SK-N-SH (cell line): ENCODE results near the gene USP22. TPM values are rescaled to one million over a fixed set of nuclear protein-coding genes. Genes with fewer than 3 reads are reported as not detected.

Experiments
- CTCF ChIA-PET: fragments of 300-600, 350-600 bp; formaldehyde crosslinking; extraction: SDS; loops from one replicate; lab custom pipeline; 2021; lab: Yijun Ruan, JAX
- POLR2A ChIA-PET: fragments of 350-600 bp; sonication (Branson Sonifier 250); formaldehyde crosslinking; extraction: SDS; loops from one replicate; lab custom pipeline; 2020; ENCODE audit warnings: antibody characterized with exemption, inconsistent platforms; lab: Yijun Ruan, JAX
- DNase-seq: peaks from one replicate; pipeline ENCODE4 v3.0.0; 2012
- H2AFZ ChIP-seq: fragments of 200-600 bp; sonication (generic); 2 replicates; pipeline ENCODE4 v1.8.1; 2016; ENCODE audit warnings: antibody characterized with exemption, mild to moderate bottlenecking, low read depth
- H3F3A ChIP-seq: fragments of 200-600 bp; sonication (generic); replicated peaks from 2 replicates; pipeline ENCODE3; 2016; ENCODE audit warnings: antibody characterized with exemption, mild to moderate bottlenecking; ENCODE audit not compliant: insufficient read depth
- H3K27ac ChIP-seq, 2 experiments: fragments of 200-500 bp in 1 of 2; fragments of 200-600 bp in 1 of 2; sonication (Bioruptor generic) in 1 of 2; sonication (generic), shearing (Covaris generic) in 1 of 2; 2 replicates each; pipeline versions ENCODE4 v1.5.1 to v1.6.1; 2014 to 2016; ENCODE audit warnings: low read depth in 2 of 2, inconsistent platforms in 1 of 2, low read length in 1 of 2, mild to moderate bottlenecking in 1 of 2, mixed read lengths in 1 of 2
- H3K27me3 ChIP-seq: fragments of 200-600 bp; sonication (generic), shearing (Covaris generic); 2 replicates; pipeline ENCODE4 v1.6.1; 2016; ENCODE audit warnings: mixed run types; ENCODE audit not compliant: insufficient read depth
- H3K36me3 ChIP-seq, 2 experiments: fragments of 200-500 bp in 1 of 2; fragments of 200-600 bp in 1 of 2; sonication (Bioruptor generic) in 1 of 2; sonication (generic) in 1 of 2; replicated peaks in 1 of 2; 2 replicates each; pipeline versions ENCODE3 to v1.5.1; 2014 to 2016; ENCODE audit warnings: low read length in 1 of 2, mild to moderate bottlenecking in 1 of 2; ENCODE audit not compliant: insufficient read depth in 2 of 2, control insufficient read depth in 1 of 2
- H3K4me1 ChIP-seq, 2 experiments: fragments of 200-500 bp in 1 of 2; fragments of 200-600 bp in 1 of 2; sonication (Bioruptor generic) in 1 of 2; sonication (generic), shearing (Covaris generic) in 1 of 2; 2 replicates each; pipeline versions ENCODE4 v1.5.1 to v1.6.1; 2014 to 2016; ENCODE audit warnings: low read depth in 1 of 2, low read length in 1 of 2, mixed run types in 1 of 2; ENCODE audit not compliant: insufficient read depth in 2 of 2, control insufficient read depth in 1 of 2
- H3K4me2 ChIP-seq: fragments of 200-600 bp; sonication (generic), shearing (Covaris generic); 2 replicates; pipeline ENCODE4 v1.6.1; 2017; ENCODE audit warnings: mixed run types
- H3K4me3 ChIP-seq, 2 experiments: fragments of 200-500 bp in 1 of 2; fragments of 200-600 bp in 1 of 2; sonication (Bioruptor generic) in 1 of 2; sonication (generic), shearing (Covaris generic) in 1 of 2; 2 replicates each; pipeline versions ENCODE4 v1.5.1 to v1.8.1; 2014 to 2016; ENCODE audit warnings: low read depth in 2 of 2, inconsistent platforms in 1 of 2, low read length in 1 of 2, mild to moderate bottlenecking in 1 of 2, mixed read lengths in 1 of 2, moderate library complexity in 1 of 2
- H3K79me2 ChIP-seq: fragments of 200-600 bp; sonication (generic); 2 replicates; pipeline ENCODE4 v1.8.1; 2017; ENCODE audit warnings: mild to moderate bottlenecking; ENCODE audit not compliant: insufficient read depth
- H3K9ac ChIP-seq: fragments of 200-600 bp; sonication (generic); 2 replicates; pipeline ENCODE4 v1.6.1; 2017; ENCODE audit warnings: mixed run types
- H3K9me2 ChIP-seq: fragments of 200-600 bp; sonication (generic); 2 replicates; pipeline ENCODE4 v1.6.1; 2017; ENCODE audit warnings: mixed run types
- H3K9me3 ChIP-seq: fragments of 200-600 bp; sonication (generic); 2 replicates; pipeline ENCODE4 v1.6.1; 2017; ENCODE audit warnings: mixed run types, mild to moderate bottlenecking, moderate library complexity
- H4K20me1 ChIP-seq: fragments of 200-600 bp; sonication (generic); 2 replicates; pipeline ENCODE4 v1.6.1; 2017; ENCODE audit warnings: mild to moderate bottlenecking, mixed run types; ENCODE audit not compliant: insufficient read depth
- CHD2 ChIP-seq: fragments of 150-350 bp; IDR thresholded peaks from 2 replicates; pipeline ENCODE4 v1.6.1; 2018; ENCODE audit warnings: low read length; ENCODE audit not compliant: partially characterized antibody
- ELF1 ChIP-seq: IDR thresholded peaks from 2 replicates; pipeline ENCODE4 v1.4.0; 2012
- EP300 ChIP-seq, 2 experiments: IDR thresholded peaks; 2 replicates each; pipeline versions ENCODE4 v1.4.0 to v1.6.1; 2012; ENCODE audit warnings: borderline replicate concordance in 1 of 2, low read depth in 1 of 2, low read length in 1 of 2
- EZH2phosphoT487 ChIP-seq: fragments of 200-600 bp; sonication (generic); IDR thresholded peaks from 2 replicates; pipeline ENCODE4 v1.6.1; 2017; ENCODE audit warnings: low read depth, mixed run types, mild to moderate bottlenecking, antibody characterized with exemption, moderate library complexity, borderline replicate concordance
- FOXJ3 ChIP-seq: sonication (generic); formaldehyde crosslinking; IDR thresholded peaks from 2 replicates; pipeline ENCODE4 v1.5.1; 2020; ENCODE audit warnings: mild to moderate bottlenecking, missing genetic modification reagents
- FOXM1 ChIP-seq: IDR thresholded peaks from 2 replicates; pipeline ENCODE4 v1.4.0; 2012; ENCODE audit warnings: low read depth, mild to moderate bottlenecking
- GABPA ChIP-seq: IDR thresholded peaks from 2 replicates; pipeline ENCODE4 v1.4.0; 2012; ENCODE audit warnings: low read depth, mild to moderate bottlenecking
- GATA2 ChIP-seq: sonication (generic); formaldehyde crosslinking; IDR thresholded peaks from 2 replicates; pipeline ENCODE4 v1.5.0; 2020; ENCODE audit warnings: mild to moderate bottlenecking, missing genetic modification reagents
- JUND ChIP-seq: IDR thresholded peaks from 2 replicates; pipeline ENCODE4 v1.4.0; 2012
- MXI1 ChIP-seq: IDR thresholded peaks from 2 replicates; pipeline ENCODE4 v1.6.1; 2012; ENCODE audit warnings: mild to moderate bottlenecking, low read depth, low read length, improper control_type of control experiment
- NFIC ChIP-seq: IDR thresholded peaks from 2 replicates; pipeline ENCODE4 v1.4.0; 2012; ENCODE audit warnings: borderline replicate concordance
- NRF1 ChIP-seq: IDR thresholded peaks from 2 replicates; pipeline ENCODE4 v1.6.1; 2012; ENCODE audit warnings: low read depth, mild to moderate bottlenecking, low read length
- RCOR1 ChIP-seq: fragments of 150-350 bp; IDR thresholded peaks from 2 replicates; pipeline ENCODE4 v1.6.1; 2017; ENCODE audit warnings: antibody characterized with exemption, low read length
- RXRA ChIP-seq: IDR thresholded peaks from 2 replicates; pipeline ENCODE4 v1.4.0; 2012; ENCODE audit warnings: low read depth, mild to moderate bottlenecking, borderline replicate concordance
- SIN3A ChIP-seq: IDR thresholded peaks from 2 replicates; pipeline ENCODE4 v1.6.1; 2012; ENCODE audit warnings: low read depth, mild to moderate bottlenecking, low read length, moderate library complexity, borderline replicate concordance
- SMC3 ChIP-seq: IDR thresholded peaks from 2 replicates; pipeline ENCODE4 v1.6.1; 2012; ENCODE audit warnings: low read depth, low read length, improper control_type of control experiment
- TAF1 ChIP-seq: IDR thresholded peaks from 2 replicates; pipeline ENCODE4 v1.6.1; 2012; ENCODE audit warnings: low read depth, mild to moderate bottlenecking, low read length, moderate library complexity, borderline replicate concordance
- TCF12 ChIP-seq: IDR thresholded peaks from 2 replicates; pipeline ENCODE4 v1.4.0; 2012
- TEAD4 ChIP-seq: IDR thresholded peaks from 2 replicates; pipeline ENCODE4 v1.4.0; 2012; ENCODE audit warnings: mild to moderate bottlenecking, borderline replicate concordance; ENCODE audit not compliant: insufficient read depth
- YY1 ChIP-seq: IDR thresholded peaks from 2 replicates; pipeline ENCODE4 v1.4.0; 2012; ENCODE audit warnings: low read depth, mild to moderate bottlenecking
- WGBS: methylation state at CpG from one replicate; pipeline ENCODE4 v1.1.6; 2017; ENCODE audit warnings: low lambda C conversion rate; 5-methylcytosine and 5-hydroxymethylcytosine counted together
- polyA plus RNA-seq, 3 experiments: library from polyadenylated mRNA; depleted of rRNA; stranded (reverse); fragments of >200 nt; gene quantifications; 2 replicates each; pipeline ENCODE4 v1.2.3, GENCODE V29; 2012
- TF ChIP-seq, protein P1 (sequence below): IDR thresholded peaks from 2 replicates; pipeline ENCODE4 v1.4.0; 2012; ENCODE audit warnings: low read depth
- TF ChIP-seq, protein P2 (sequence below): IDR thresholded peaks from 2 replicates; pipeline ENCODE4 v1.6.1; 2012; ENCODE audit warnings: mild to moderate bottlenecking, low read depth, low read length, moderate library complexity
- TF ChIP-seq, protein P3 (sequence below): fragments of 200-600 bp; sonication (generic); IDR thresholded peaks from 2 replicates; pipeline ENCODE4 v1.6.1; 2017; ENCODE audit warnings: antibody characterized with exemption, mild to moderate bottlenecking, moderate library complexity
- TF ChIP-seq, protein P4 (sequence below): IDR thresholded peaks from 2 replicates; pipeline ENCODE4; 2012
- TF ChIP-seq, protein P5 (sequence below): IDR thresholded peaks from 2 replicates; pipeline ENCODE4 v1.4.0; 2012; ENCODE audit warnings: low read depth, borderline replicate concordance

Gene USP22
- polyA plus RNA-seq, 1 of the 3 experiments (the other 2 are of a cell fraction), result 142 TPM

DNA sequence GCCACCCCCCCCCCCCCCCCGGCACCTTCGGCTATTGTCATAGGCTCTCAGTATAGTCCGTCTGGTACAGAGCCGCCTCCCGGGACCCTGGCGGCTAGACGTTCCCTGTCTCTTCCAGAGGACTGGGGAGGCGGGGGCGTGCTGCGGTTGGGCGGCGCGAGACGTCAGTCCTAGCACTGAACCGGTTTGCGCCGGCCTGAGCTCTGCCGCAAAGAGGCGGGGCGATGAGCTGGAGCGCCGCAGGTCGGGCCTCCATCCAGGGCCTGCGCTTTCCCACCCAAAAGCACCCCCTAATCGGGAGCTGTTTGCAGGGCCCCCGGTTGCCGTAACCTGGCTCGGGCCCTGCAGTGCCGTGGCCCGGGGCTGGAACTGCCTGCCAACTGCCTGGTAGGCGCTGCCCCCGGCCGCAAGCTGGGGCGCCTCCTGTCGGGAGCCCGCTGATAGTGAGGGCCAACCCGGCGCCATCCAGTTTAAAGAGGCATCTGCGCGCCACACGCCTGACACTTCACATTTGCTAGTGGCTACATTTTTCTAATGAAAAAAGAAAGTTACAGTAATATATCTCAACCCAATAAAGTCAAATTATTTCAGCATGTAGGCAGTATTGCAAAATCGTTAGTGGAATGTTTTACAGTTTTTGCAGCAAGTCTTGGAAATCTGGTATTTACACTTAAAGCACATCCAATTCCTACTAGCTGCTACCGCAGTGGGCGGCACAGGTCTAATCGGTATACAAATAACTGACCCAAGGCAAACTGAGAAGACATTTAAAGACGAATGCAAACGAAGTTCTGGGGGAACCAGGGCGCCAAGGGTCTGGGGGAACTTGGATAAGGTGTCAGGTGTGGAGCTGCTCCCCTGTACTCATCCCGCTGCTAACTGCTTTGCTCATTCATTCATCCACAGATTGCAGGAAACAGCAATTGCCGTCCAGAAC lies 753 bp upstream of the USP22 start:
- Histone ChIP-seq H4K20me1 (peaks cover 36% of the 10 kb centered on the region), H2AFZ (peak overlapping the region; percentile 91), H3K4me1 (peaks cover 10% of the 10 kb centered on the region in 2 experiments; a peak in 3 of 4 replicates), H3K9me2 (no peaks in the 10 kb centered on the region), H3K9ac (peak overlapping the region; percentile 85), H3F3A (peaks cover 17% of the 10 kb centered on the region), H3K27me3 (no peaks in the 10 kb centered on the region), H3K9me3 (no peaks in the 10 kb centered on the region; the same call in 1 of the 2 replicates), H3K4me3 (peak overlapping the region; percentile 59 to 71), H3K27ac (peak overlapping the region; percentile 90 to 97), H3K4me2 (peak overlapping the region; percentile 78), H3K79me2 (peaks cover 40% of the 10 kb centered on the region), H3K36me3 (peaks cover 2 to 7% of the 10 kb centered on the region in 2 experiments)
- ChIA-PET POLR2A (interaction anchor here (0.6 to 3.9 kb wide), 12 partner anchors 8 to 509 kb away, joined by 3 to 35 read pairs (median 3); no protein-coding TSS in a partner anchor), CTCF (interaction anchor here (0.9 to 3.4 kb wide), 16 partner anchors 9 to 468 kb away, joined by 3 to 23 read pairs (median 4); partner anchors contain the start of gene NATD1)
- WGBS, result 3% methylated on average over 32 of the region's 50 CpGs
- no peak for DNase-seq
- no peak for TF ChIP-seq GABPA
- no peak for TF ChIP-seq GATA2
- no peak for TF ChIP-seq EZH2phosphoT487
- peak; percentile 28; the same call in 1 of the 2 replicates for TF ChIP-seq FOXM1
- TF ChIP-seq FOXJ3 (CRISPR knock-in tag), result no peak
- TF ChIP-seq, protein P1, sequence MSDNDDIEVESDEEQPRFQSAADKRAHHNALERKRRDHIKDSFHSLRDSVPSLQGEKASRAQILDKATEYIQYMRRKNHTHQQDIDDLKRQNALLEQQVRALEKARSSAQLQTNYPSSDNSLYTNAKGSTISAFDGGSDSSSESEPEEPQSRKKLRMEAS, result peak; percentile 37; the same call in 1 of the 2 replicates
- TF ChIP-seq SMC3, result no peak; the same call in 1 of the 2 replicates
- no peak for TF ChIP-seq SIN3A
- TF ChIP-seq, protein P2, sequence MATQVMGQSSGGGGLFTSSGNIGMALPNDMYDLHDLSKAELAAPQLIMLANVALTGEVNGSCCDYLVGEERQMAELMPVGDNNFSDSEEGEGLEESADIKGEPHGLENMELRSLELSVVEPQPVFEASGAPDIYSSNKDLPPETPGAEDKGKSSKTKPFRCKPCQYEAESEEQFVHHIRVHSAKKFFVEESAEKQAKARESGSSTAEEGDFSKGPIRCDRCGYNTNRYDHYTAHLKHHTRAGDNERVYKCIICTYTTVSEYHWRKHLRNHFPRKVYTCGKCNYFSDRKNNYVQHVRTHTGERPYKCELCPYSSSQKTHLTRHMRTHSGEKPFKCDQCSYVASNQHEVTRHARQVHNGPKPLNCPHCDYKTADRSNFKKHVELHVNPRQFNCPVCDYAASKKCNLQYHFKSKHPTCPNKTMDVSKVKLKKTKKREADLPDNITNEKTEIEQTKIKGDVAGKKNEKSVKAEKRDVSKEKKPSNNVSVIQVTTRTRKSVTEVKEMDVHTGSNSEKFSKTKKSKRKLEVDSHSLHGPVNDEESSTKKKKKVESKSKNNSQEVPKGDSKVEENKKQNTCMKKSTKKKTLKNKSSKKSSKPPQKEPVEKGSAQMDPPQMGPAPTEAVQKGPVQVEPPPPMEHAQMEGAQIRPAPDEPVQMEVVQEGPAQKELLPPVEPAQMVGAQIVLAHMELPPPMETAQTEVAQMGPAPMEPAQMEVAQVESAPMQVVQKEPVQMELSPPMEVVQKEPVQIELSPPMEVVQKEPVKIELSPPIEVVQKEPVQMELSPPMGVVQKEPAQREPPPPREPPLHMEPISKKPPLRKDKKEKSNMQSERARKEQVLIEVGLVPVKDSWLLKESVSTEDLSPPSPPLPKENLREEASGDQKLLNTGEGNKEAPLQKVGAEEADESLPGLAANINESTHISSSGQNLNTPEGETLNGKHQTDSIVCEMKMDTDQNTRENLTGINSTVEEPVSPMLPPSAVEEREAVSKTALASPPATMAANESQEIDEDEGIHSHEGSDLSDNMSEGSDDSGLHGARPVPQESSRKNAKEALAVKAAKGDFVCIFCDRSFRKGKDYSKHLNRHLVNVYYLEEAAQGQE, result 0 out of 2 replicates have a peak, but pooled peaks have one; percentile 36
- TF ChIP-seq RXRA, result no peak
- no peak for TF ChIP-seq RCOR1
- 0 out of 2 replicates have a peak, but pooled peaks have one; percentile 25 for TF ChIP-seq TCF12
- TF ChIP-seq, protein P3, sequence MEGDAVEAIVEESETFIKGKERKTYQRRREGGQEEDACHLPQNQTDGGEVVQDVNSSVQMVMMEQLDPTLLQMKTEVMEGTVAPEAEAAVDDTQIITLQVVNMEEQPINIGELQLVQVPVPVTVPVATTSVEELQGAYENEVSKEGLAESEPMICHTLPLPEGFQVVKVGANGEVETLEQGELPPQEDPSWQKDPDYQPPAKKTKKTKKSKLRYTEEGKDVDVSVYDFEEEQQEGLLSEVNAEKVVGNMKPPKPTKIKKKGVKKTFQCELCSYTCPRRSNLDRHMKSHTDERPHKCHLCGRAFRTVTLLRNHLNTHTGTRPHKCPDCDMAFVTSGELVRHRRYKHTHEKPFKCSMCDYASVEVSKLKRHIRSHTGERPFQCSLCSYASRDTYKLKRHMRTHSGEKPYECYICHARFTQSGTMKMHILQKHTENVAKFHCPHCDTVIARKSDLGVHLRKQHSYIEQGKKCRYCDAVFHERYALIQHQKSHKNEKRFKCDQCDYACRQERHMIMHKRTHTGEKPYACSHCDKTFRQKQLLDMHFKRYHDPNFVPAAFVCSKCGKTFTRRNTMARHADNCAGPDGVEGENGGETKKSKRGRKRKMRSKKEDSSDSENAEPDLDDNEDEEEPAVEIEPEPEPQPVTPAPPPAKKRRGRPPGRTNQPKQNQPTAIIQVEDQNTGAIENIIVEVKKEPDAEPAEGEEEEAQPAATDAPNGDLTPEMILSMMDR, result peak; percentile 89
- TF ChIP-seq TAF1, result peak; percentile 39; the same call in 1 of the 2 replicates
- TF ChIP-seq TEAD4, result peak; percentile 31; the same call in 1 of the 2 replicates
- 0 out of 2 replicates have a peak, but pooled peaks have one; percentile 47 for TF ChIP-seq NFIC
- 0 out of 2 replicates have a peak, but pooled peaks have one; percentile 7 for TF ChIP-seq NRF1
- no peak for TF ChIP-seq JUND
- peak; percentile 47; the same call in 1 of the 2 replicates for TF ChIP-seq YY1
- TF ChIP-seq MXI1, result no peak; the same call in 1 of the 2 replicates
- TF ChIP-seq CHD2, result peak; percentile 15
- TF ChIP-seq EP300 (IDR thresholded peaks at IDR 0.05; ENCODE audit: borderline replicate concordance in 1 of 2, low read depth in 1 of 2, low read length in 1 of 2), result no peak
- TF ChIP-seq, protein P4, sequence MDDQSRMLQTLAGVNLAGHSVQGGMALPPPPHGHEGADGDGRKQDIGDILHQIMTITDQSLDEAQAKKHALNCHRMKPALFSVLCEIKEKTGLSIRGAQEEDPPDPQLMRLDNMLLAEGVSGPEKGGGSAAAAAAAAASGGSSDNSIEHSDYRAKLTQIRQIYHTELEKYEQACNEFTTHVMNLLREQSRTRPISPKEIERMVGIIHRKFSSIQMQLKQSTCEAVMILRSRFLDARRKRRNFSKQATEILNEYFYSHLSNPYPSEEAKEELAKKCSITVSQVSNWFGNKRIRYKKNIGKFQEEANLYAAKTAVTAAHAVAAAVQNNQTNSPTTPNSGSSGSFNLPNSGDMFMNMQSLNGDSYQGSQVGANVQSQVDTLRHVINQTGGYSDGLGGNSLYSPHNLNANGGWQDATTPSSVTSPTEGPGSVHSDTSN, result peak; percentile 85
- TF ChIP-seq, protein P5, sequence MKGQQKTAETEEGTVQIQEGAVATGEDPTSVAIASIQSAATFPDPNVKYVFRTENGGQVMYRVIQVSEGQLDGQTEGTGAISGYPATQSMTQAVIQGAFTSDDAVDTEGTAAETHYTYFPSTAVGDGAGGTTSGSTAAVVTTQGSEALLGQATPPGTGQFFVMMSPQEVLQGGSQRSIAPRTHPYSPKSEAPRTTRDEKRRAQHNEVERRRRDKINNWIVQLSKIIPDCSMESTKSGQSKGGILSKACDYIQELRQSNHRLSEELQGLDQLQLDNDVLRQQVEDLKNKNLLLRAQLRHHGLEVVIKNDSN, result no peak
- TF ChIP-seq ELF1, result no peak
